Esophagus (tissue), 2 donors: ENCODE data around the gene SPRR4. TPM values are rescaled to one million over a fixed set of nuclear protein-coding genes. Genes with fewer than 3 reads are reported as not detected.

Experiments
- polyA plus RNA-seq, 2 donors: library from polyadenylated mRNA; stranded (reverse); fragments of 200-250 nt; gene quantifications; one replicate each; pipeline ENCODE4 v1.2.3, GENCODE V29; 2013
- donor health status: healthy with polysubstance abuse.
- donor health status: Bipolar disorder and iron deficiency.

Gene SPRR4
- polyA plus RNA-seq, 2 donors = 0.48 TPM; not detected in 1

Other genes with a start within 250 kb of the SPRR4 start
- 10 to 100 TPM in 1 of 2 donors, under 1 TPM in 1; 0.44 to 23.9 TPM for gene KPRP, start 212.6 kb upstream of the SPRR4 start, polyA plus RNA-seq
- not detected for gene LCE1F, start 195.5 kb upstream of the SPRR4 start, polyA plus RNA-seq
- gene LCE1E, start 184.4 kb upstream of the SPRR4 start, polyA plus RNA-seq = under 1 TPM in 1 of 2 donors, not detected in 1; 0.04 TPM
- not detected for gene LCE1D, start 173.9 kb upstream of the SPRR4 start, polyA plus RNA-seq
- gene LCE1C, start 164.0 kb upstream of the SPRR4 start, polyA plus RNA-seq = under 1 TPM in 1 of 2 donors, not detected in 1; 0.32 TPM
- not detected for gene LCE1B, start 158.7 kb upstream of the SPRR4 start, polyA plus RNA-seq
- gene LCE1A, start 143.2 kb upstream of the SPRR4 start, polyA plus RNA-seq = not detected
- not detected for gene LCE6A, start 127.8 kb upstream of the SPRR4 start, polyA plus RNA-seq
- not detected for gene LCE7A, start 110.7 kb upstream of the SPRR4 start, polyA plus RNA-seq
- gene SMCP, start 92.3 kb upstream of the SPRR4 start, polyA plus RNA-seq = not detected
- gene IVL, start 62.1 kb upstream of the SPRR4 start, polyA plus RNA-seq = 100 to 1,000 TPM; 161 to 344 TPM
- gene SPRR5, start 23.4 kb upstream of the SPRR4 start, polyA plus RNA-seq = 1 to 10 TPM; 1.1 to 4.2 TPM
- gene SPRR1A, start 13.4 kb downstream of the SPRR4 start, polyA plus RNA-seq = 1,000 to 10,000 TPM; 3,249 to 3,812 TPM
- gene SPRR3, start 31.1 kb downstream of the SPRR4 start, polyA plus RNA-seq = over 10,000 TPM; 18,496 to 19,645 TPM
- gene SPRR1B, start 60.6 kb downstream of the SPRR4 start, polyA plus RNA-seq = 1,000 to 10,000 TPM; 2,433 to 2,781 TPM
- 1,000 to 10,000 TPM; 1,582 to 3,252 TPM for gene SPRR2D, start 70.5 kb downstream of the SPRR4 start, polyA plus RNA-seq
- gene SPRR2A, start 86.9 kb downstream of the SPRR4 start, polyA plus RNA-seq = 1,000 to 10,000 TPM; 3,933 to 4,263 TPM
- gene SPRR2B, start 101.0 kb downstream of the SPRR4 start, polyA plus RNA-seq = 10 to 100 TPM; 10.9 to 75.1 TPM
- 1,000 to 10,000 TPM; 1,279 to 1,684 TPM for gene SPRR2E, start 123.9 kb downstream of the SPRR4 start, polyA plus RNA-seq
- 100 to 1,000 TPM; 104 to 135 TPM for gene SPRR2F, start 142.9 kb downstream of the SPRR4 start, polyA plus RNA-seq
- gene SPRR2G, start 180.2 kb downstream of the SPRR4 start, polyA plus RNA-seq = 1 to 10 TPM in 1 of 2 donors, under 1 TPM in 1; 0.49 to 2.0 TPM
- gene LELP1, start 232.8 kb downstream of the SPRR4 start, polyA plus RNA-seq = not detected
- not detected for gene PRR9, start 246.9 kb downstream of the SPRR4 start, polyA plus RNA-seq